Measurements from ENCODE around the gene SNRPB. TPM values are rescaled to one million over a fixed set of nuclear protein-coding genes. Genes with fewer than 3 reads are reported as not detected.

SNRPB gene
- total RNA-seq, 1 experiment from 2014 or later: 393 TPM

DNA sequence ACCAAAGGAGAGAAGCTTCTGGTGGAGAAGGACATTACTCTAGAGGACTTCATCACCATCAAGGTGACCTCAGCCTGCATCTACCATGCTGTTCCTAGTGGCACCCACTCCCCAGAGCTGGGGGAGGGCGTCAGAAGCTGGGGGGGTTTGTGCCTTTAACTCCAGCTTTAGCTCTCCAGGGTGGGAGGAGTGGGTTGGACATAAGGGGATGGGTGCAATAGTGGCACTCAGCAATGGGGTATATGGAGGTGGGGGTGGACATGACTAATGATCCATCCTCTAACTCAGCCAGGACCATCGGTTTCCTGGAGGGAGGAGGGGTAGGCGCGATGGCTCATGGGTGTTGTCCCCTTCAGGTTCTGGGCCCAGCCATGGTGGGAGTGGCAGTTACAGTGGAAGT lies 40.1 kb downstream of the SNRPB start:
- CTCF ChIA-PET: no interaction called here
- no TSS peak for BruUV-seq (replicated peaks)
- in situ Hi-C loops (cut with HindIII; ENCODE audit: low pct_unique_long_range_greater_than_20kb, low sequenced_read_pairs): no loop called here

DNA sequence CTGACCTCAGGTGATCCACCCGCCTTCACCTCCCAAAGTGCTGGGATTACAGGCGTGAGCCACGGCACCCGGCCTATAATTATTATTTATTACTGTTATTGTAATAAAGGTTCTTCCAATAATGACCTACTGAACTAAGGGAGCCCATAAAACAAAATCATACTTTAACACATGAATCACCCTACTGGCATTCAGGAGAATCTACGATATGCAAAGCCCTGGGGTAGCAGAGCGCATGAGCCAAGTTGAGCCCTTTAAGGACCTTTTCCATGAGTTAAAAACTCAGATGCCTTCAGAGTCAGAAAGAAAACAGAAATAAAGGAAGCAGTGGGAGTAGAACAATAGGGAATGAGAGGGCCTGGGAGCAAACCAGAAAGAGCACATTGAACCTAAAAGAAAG lies 41.5 kb downstream of the SNRPB start:
- ChIA-PET CTCF (no interaction called here), POLR2A (no interaction called here)
- in situ Hi-C loops (cut with HindIII; ENCODE audit: low pct_unique_long_range_greater_than_20kb, low sequenced_read_pairs) (no loop called here), intact Hi-C loops (cut with micrococcal nuclease; ENCODE audit: unreplicated experiment) (no loop called here)
- Histone ChIP-seq H3K9me3 (ENCODE audit: control insufficient read depth, insufficient read depth, low read depth, low read length) (no peaks in the 10 kb centered on the region), H3K27ac (ENCODE audit: low read length) (no peak overlapping the region), H3K4me3 (ENCODE audit: low read depth in 2 of 2, low read length in 2 of 2) (no peak overlapping the region), H3K36me3 (ENCODE audit: control insufficient read depth, insufficient read depth, low read length) (no peaks in the 10 kb centered on the region), H3K27me3 (ENCODE audit: control insufficient read depth, insufficient read depth, low read length) (peaks cover 3% of the 10 kb centered on the region; the same call in 1 of the 2 replicates), H3K4me1 (ENCODE audit: control insufficient read depth, insufficient read depth, low read length) (no peaks in the 10 kb centered on the region)
- no peak for TF ChIP-seq SIN3A (IDR thresholded peaks at IDR 0.05; ENCODE audit: borderline replicate concordance, insufficient read depth, low read depth, low read length)
- TF ChIP-seq CTCF (IDR thresholded peaks at IDR 0.05): no peak
- no peak for TF ChIP-seq TCF7L2 (IDR thresholded peaks at IDR 0.05; ENCODE audit: low read depth, low read length)
- TF ChIP-seq POLR2AphosphoS5 (IDR thresholded peaks at IDR 0.05; ENCODE audit: low read depth, low read length): no peak
- TF ChIP-seq REST (IDR thresholded peaks at IDR 0.05; ENCODE audit: insufficient read depth in 1 of 2, low read depth in 2 of 2, low read length in 1 of 2): no peak
- ATAC-seq (no peak), DNase-seq (ENCODE audit: low read depth, low spot score) (no peak)
- BruUV-seq (replicated peaks): no TSS peak

More for the DNA sequence above, 40.1 kb downstream of the SNRPB start:
- H3K9me3 ChIP-seq (ENCODE audit: control insufficient read depth, insufficient read depth, low read depth, low read length): no peaks in the 10 kb centered on the region
- no peaks in the 10 kb centered on the region for H3K36me3 ChIP-seq (ENCODE audit: control insufficient read depth, insufficient read depth, low read length)
- peaks cover 3% of the 10 kb centered on the region; the same call in 1 of the 2 replicates for H3K27me3 ChIP-seq (ENCODE audit: control insufficient read depth, insufficient read depth, low read length)
- ATAC-seq: no peak
- DNase-seq (ENCODE audit: low read depth, low spot score): no peak
- POLR2A ChIA-PET: no interaction called here
- H3K4me3 ChIP-seq (ENCODE audit: low read depth in 2 of 2, low read length in 2 of 2): no peak overlapping the region
- no peaks in the 10 kb centered on the region for H3K4me1 ChIP-seq (ENCODE audit: control insufficient read depth, insufficient read depth, low read length)
- TF ChIP-seq REST (IDR thresholded peaks at IDR 0.05; ENCODE audit: insufficient read depth in 1 of 2, low read depth in 2 of 2, low read length in 1 of 2) (no peak), TCF7L2 (IDR thresholded peaks at IDR 0.05; ENCODE audit: low read depth, low read length) (no peak)
- no peak overlapping the region for H3K27ac ChIP-seq (ENCODE audit: low read length)
- intact Hi-C loops (cut with micrococcal nuclease; ENCODE audit: unreplicated experiment): no loop called here
